MM.1S (cell line): ENCODE results near the gene F12.

ENCODE experiments used
- DNase-seq: peaks from one replicate; pipeline ENCODE4 v3.0.0-alpha.2; 2015
- H2AFZ ChIP-seq: fragments of 300-600 bp; sonication (generic); 2 replicates; pipeline ENCODE4 v1.6.0; 2016; ENCODE audit warnings: antibody characterized with exemption, low read length
- H3F3A ChIP-seq: fragments of 300-600 bp; sonication (generic); 2 replicates; pipeline ENCODE4 v1.6.1; 2016; ENCODE audit warnings: mild to moderate bottlenecking, antibody characterized with exemption, low read length, moderate library complexity, mixed read lengths; ENCODE audit not compliant: insufficient read depth
- H3K27ac ChIP-seq: fragments of 300-600 bp; sonication (generic); 2 replicates; pipeline ENCODE4 v1.5.1; 2016; ENCODE audit warnings: mild to moderate bottlenecking, low read length
- H3K27me3 ChIP-seq: fragments of 300-600 bp; sonication (generic); replicated peaks from 2 replicates; pipeline ENCODE4 v1.6.0; 2016; ENCODE audit warnings: low read length; ENCODE audit not compliant: insufficient read depth
- H3K36me3 ChIP-seq: fragments of 300-600 bp; sonication (generic); replicated peaks from 2 replicates; pipeline ENCODE4 v1.6.1; 2016; ENCODE audit warnings: mild to moderate bottlenecking, low read length, mixed read lengths; ENCODE audit not compliant: insufficient read depth
- H3K4me1 ChIP-seq: fragments of 300-600 bp; sonication (generic); 2 replicates; pipeline ENCODE4 v1.6.1; 2016; ENCODE audit warnings: low read length, mixed read lengths
- H3K4me2 ChIP-seq: fragments of 300-600 bp; sonication (generic); 2 replicates; pipeline ENCODE4 v1.6.0; 2016; ENCODE audit warnings: low read depth, low read length
- H3K4me3 ChIP-seq: fragments of 300-600 bp; sonication (generic); 2 replicates; pipeline ENCODE4 v1.5.1; 2016; ENCODE audit warnings: low read length, mixed read lengths
- H3K79me2 ChIP-seq: fragments of 300-600 bp; sonication (generic); 2 replicates; pipeline ENCODE4 v1.6.1; 2016; ENCODE audit warnings: mixed run types, low read length, mixed read lengths
- H3K9ac ChIP-seq: fragments of 300-600 bp; sonication (generic); 2 replicates; pipeline ENCODE4 v1.6.1; 2016; ENCODE audit warnings: low read length, mixed read lengths
- H3K9me2 ChIP-seq: fragments of 300-600 bp; sonication (generic); replicated peaks from 2 replicates; pipeline ENCODE4 v1.6.1; 2016; ENCODE audit warnings: mild to moderate bottlenecking, low read length, mixed read lengths; ENCODE audit not compliant: insufficient read depth
- H3K9me3 ChIP-seq: fragments of 300-600 bp; sonication (generic); replicated peaks from 2 replicates; pipeline ENCODE4 v1.6.1; 2016; ENCODE audit warnings: mild to moderate bottlenecking, low read length, mixed read lengths; ENCODE audit not compliant: insufficient read depth
- H4K20me1 ChIP-seq: fragments of 300-600 bp; sonication (generic); 2 replicates; pipeline ENCODE4 v1.6.1; 2016; ENCODE audit warnings: mild to moderate bottlenecking, low read length, moderate library complexity, mixed read lengths; ENCODE audit not compliant: insufficient read depth
- CTCF ChIP-seq: fragments of 300-600 bp; sonication (generic); IDR thresholded peaks from 2 replicates; pipeline ENCODE4 v1.5.1; 2016; ENCODE audit warnings: antibody characterized with exemption, low read length, mixed read lengths
- EZH2 ChIP-seq: fragments of 300-600 bp; sonication (generic); optimal IDR thresholded peaks from 2 replicates; pipeline ENCODE3; 2017; ENCODE audit warnings: low read depth, mild to moderate bottlenecking, antibody characterized with exemption, low read length, mixed read lengths
- EZH2phosphoT487 ChIP-seq: fragments of 300-600 bp; sonication (generic); IDR thresholded peaks from 2 replicates; pipeline ENCODE4 v1.6.1; 2018; ENCODE audit warnings: antibody characterized with exemption, low read length

F12 gene

DNA sequence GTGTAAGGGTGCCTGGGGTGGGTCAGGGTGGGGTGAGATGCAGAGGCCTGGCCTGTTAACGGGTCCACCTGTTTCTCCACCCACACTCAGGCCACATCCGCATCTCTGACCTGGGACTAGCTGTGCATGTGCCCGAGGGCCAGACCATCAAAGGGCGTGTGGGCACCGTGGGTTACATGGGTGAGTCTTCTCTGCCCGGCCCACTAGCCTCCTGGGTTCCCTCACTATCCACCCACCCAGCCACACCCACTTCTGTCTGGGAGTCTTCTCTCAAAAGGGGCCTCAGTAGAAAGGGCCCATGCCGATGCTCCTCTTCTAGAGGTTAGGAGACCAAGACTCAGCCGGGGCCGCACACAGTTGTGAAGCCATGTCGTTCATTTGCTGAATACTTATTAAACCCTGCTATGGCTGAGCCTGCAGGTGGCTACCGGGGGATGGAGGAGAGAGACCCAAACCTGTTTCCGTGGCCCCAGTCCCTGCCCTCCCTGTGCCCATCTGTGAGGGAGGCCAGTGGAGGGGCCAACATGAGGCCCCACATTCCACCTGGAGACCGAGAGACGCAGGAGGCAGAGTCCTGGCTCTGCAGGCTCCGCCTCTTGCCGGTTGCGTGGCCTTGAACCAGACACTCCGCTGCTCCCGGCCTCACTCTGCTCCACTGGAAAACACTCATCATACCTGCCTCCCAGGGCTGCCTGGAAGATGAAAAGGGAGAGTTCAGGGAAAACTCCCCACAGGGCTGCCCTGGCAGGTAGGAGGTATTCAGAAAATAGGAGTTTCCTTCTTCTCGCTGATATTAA, 25.8 kb upstream of the F12 start:
- no peak overlapping the region for H3K4me2 ChIP-seq
- peaks cover 23% of the 10 kb centered on the region for H3K36me3 ChIP-seq

DNA sequence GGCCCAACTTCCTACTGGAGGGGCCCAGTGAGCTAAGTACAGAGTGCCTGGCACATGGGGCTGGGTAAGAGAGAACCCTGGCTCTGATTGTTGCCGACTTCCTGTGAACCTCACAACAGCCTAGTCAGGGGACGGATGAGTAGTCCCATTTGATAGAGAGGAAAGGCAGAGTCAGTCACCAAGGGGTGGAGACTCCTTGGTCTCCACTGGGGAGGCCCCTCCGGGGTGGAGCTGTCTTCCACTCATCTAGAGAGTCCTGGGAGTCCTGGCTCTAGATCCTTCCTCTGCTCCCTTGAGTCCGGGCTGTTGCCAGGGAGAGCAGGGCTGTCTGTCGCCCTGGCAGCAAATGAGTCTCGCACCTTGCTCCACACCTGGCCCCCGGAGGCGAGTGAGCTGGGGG, 25.1 kb upstream of the F12 start:
- no peak overlapping the region for H3K9ac ChIP-seq
- H3K79me2 ChIP-seq: peaks cover 62% of the 10 kb centered on the region
- H3K4me2 ChIP-seq: no peak overlapping the region
- H3K9me3 ChIP-seq: no peaks in the 10 kb centered on the region
- H3K27me3 ChIP-seq: no peaks in the 10 kb centered on the region
- no peak overlapping the region for H3K4me3 ChIP-seq
- no peak for TF ChIP-seq CTCF
- TF ChIP-seq EZH2: no peak
- TF ChIP-seq EZH2phosphoT487: no peak
- H4K20me1 ChIP-seq: no peaks in the 10 kb centered on the region
- peaks cover 23% of the 10 kb centered on the region for H3K36me3 ChIP-seq
- H3F3A ChIP-seq: peaks cover 24% of the 10 kb centered on the region
- H3K27ac ChIP-seq: no peak overlapping the region
- DNase-seq: no peak
- no peak overlapping the region for H2AFZ ChIP-seq
- H3K4me1 ChIP-seq: peaks cover 31% of the 10 kb centered on the region
- no peaks in the 10 kb centered on the region for H3K9me2 ChIP-seq

More for the DNA sequence above, 25.8 kb upstream of the F12 start:
- no peaks in the 10 kb centered on the region for H3K9me2 ChIP-seq
- peaks cover 24% of the 10 kb centered on the region for H3K4me1 ChIP-seq
- peaks cover 17% of the 10 kb centered on the region for H3F3A ChIP-seq
- no peak for DNase-seq
- H3K9me3 ChIP-seq: no peaks in the 10 kb centered on the region
- peaks cover 55% of the 10 kb centered on the region for H3K79me2 ChIP-seq
- no peak overlapping the region for H3K4me3 ChIP-seq
- H4K20me1 ChIP-seq: no peaks in the 10 kb centered on the region
- TF ChIP-seq EZH2phosphoT487 (no peak), EZH2 (no peak), CTCF (no peak)
- H2AFZ ChIP-seq: no peak overlapping the region
- no peak overlapping the region for H3K9ac ChIP-seq
- no peak overlapping the region for H3K27ac ChIP-seq
- no peaks in the 10 kb centered on the region for H3K27me3 ChIP-seq

DNA sequence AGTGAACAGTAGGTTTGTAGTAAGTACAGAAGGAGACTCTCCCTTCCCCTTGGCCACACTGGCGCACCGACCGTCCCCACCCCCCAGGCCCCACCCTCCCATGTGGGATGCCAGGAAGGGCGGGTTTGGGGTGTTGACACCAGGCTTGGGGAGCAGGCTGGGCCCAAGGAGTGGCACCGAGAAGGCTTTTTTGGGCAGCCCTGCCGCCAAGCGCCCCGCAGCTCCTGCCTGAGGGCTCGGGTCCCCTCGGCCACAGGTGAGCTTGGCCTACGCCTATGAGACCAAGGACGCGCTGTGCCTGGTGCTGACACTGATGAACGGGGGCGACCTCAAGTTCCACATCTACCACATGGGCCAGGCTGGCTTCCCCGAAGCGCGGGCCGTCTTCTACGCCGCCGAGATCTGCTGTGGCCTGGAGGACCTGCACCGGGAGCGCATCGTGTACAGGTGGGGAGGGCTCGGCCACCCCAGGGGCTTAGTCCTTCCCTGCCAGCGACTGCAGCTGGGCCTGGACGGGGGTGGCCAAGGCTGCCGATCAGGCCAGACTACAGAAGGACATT, 24.4 kb upstream of the F12 start:
- no peak overlapping the region for H3K27ac ChIP-seq

More for the DNA sequence above, 24.4 kb upstream of the F12 start:
- Histone ChIP-seq H3K4me1 (peaks cover 38% of the 10 kb centered on the region), H3K4me2 (no peak overlapping the region), H3K9ac (no peak overlapping the region), H4K20me1 (no peaks in the 10 kb centered on the region), H3K27me3 (no peaks in the 10 kb centered on the region), H3K9me2 (no peaks in the 10 kb centered on the region), H3K9me3 (no peaks in the 10 kb centered on the region), H3K4me3 (no peak overlapping the region), H3F3A (peaks cover 31% of the 10 kb centered on the region), H3K36me3 (peaks cover 23% of the 10 kb centered on the region), H2AFZ (no peak overlapping the region), H3K79me2 (peaks cover 69% of the 10 kb centered on the region)
- TF ChIP-seq EZH2phosphoT487 (no peak), EZH2 (no peak), CTCF (no peak)
- no peak for DNase-seq
